GM18517 (cell line): ENCODE measurements around the gene COL21A1.
"Not testable (repeated sequence)": the region's sequence is repeated elsewhere in the genome, so short reads cannot be mapped to it uniquely, and the experiment has no call there.

Experiments
- ATAC-seq: cut with Tn5 transposase; IDR thresholded peaks from one replicate; pipeline ENCODE4 v1.9.1; 2021; ENCODE audit warnings: mild to moderate bottlenecking, moderate library complexity; ENCODE audit not compliant: unreplicated experiment

The COL21A1 gene

DNA sequence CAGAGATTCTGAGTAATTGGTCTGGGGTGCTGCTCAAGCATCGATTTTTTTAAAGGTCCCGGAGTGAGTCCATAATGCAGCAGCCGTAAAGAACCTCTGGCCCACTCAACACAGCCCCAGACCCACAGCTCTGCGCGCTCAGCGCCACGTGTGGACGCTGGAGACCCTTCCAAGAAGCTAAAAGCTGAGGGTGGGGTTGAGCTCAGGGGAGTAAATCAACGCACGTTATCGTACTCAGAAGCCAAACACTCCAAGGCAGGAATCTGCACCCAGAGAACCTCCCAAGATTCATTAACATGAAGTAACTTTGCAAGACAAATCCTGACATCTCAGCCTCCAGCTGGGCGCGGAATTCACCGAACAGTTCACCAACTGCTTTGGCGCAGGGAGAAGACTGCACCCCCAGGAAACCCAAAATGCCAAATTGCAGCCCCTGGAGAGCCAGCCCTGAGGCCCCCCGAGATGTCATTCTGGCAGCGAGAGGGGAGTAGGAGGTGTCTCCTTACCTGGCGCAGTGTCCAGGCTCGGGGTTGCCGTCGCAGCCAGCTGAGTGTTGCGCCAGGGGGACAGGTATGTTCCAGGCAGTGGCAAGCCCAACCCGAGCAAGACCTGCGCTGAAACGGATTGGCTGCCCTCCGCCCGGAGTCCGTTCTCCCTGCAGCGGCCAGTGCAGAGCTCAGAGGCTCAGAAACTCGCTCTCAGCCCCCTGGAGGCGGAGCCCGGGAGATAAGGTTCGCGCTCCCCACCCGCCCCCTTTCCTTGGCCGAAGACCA is at the start of gene COL21A1:
TSS of gene COL21A1 (minus strand) at position 700 of the 773 bp plus-strand sequence. CDS start 64,962 bp downstream, outside the sequence.
- no peak for ATAC-seq

DNA sequence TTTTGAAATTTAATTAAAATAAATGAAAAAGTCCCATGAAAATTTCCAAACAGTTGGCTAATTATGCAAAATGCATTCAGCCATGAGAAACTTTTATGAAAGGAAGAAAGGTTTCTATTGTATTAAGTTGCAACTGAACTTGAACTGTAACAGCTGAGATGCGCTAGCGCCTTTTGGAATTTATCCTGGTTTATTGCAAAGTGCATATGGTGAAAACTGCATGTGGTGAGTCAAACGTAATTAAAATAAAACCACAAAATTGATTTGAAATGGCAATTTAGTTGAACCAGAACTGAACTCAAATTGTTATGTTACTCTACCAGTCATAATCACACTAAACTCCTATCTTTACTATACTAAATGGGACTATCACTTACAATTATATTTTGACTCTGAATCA is 46.4 kb upstream of the COL21A1 start:
- no peak for ATAC-seq

DNA sequence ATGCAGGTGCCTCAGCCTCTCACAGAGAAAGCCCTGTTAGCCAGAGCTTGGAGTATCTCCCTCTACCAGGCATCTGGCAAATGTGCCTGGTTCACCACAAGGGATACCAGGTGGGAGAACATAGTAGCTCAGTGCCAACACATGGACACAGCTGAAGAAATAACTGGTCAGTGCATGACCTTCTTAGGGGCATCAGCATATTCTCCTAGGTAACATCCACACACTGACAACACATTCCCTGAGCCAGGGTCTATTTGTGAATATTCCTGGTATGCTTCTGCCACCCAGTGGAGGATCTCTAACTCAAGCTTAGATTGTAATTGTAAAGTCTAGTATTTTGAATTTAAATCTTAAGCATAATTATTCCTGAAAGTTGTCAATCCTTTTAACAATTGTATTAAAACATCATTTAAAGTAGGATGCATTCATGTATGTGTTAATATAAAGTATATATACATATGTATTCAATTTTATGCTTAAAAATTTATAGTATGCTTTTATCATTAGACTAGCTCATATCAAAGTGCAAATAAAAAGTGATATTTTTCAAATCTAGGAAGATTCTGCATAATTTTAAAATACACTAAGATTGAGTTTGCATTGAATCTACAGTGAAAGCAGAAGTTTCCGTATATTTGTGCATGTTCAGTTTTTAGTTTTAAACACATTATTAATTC is 45.3 kb upstream of the COL21A1 start:
- ATAC-seq: no peak

DNA sequence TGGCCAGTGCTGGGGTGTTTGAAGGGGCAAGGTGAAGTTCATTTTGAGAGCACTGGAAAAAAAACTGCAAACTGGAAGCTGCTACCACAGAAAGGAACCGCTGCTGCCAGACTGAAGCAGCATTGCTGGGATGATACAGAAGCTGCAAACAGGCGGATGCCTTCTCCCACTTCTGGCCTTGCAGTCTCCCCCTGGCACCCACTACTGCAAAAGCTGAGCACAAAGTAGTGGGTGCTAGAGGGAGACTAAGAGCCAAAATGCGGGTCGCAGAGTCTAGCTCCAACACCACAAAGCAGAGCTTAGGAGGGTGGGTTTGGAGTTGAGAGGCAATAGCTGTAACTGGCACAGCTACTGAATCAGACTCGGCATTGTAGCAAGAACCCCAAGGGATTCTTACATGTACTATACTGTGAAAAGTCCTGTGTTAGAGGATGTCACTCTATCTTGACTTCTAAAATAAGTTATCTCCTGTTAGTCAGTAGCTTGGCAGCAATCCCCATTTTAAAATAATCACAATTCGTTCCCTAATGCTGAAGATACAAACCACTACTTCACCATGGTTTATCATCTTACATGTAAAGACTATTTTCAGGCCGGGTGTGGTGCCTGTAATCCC is 44.0 kb upstream of the COL21A1 start:
- ATAC-seq: no peak

DNA sequence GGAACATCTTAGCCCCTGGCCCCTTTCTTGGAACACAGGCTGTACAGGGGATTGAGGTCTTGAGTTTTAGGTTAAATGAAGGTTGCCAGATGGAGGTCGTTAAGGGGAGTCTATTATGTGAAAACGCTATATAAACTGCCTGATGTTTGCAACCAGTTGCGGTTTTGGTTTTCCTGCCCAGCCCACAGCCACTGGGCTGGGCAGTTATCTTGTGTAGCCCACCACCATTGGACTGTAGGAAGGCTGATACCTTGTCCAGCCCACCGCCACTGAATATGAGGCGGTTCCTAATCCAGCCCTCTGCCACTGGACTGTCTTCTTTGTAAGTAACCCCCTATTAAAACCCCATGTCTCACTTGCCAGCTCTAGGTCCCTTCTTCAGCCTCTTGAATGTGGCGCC is 42.3 kb upstream of the COL21A1 start:
- no peak for ATAC-seq

DNA sequence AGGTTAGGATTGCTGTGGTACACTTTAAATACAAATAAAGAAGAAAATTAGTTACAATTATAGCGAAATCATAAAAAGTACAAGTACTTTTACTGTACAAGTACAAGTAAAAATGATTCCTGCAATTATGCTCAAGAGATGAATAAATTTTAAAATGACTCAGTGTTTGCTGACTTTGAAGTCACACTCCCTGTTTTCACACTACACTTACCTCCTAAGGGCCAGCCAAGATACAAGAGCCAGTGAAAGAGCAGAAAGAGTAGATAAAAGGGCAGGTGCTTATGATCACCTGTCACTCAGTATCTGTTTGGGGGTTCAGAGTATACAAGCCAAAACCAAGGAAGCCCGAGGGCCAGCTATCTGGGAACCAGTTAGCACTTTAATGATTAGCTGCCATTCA is 41.0 kb upstream of the COL21A1 start:
- no peak for ATAC-seq

DNA sequence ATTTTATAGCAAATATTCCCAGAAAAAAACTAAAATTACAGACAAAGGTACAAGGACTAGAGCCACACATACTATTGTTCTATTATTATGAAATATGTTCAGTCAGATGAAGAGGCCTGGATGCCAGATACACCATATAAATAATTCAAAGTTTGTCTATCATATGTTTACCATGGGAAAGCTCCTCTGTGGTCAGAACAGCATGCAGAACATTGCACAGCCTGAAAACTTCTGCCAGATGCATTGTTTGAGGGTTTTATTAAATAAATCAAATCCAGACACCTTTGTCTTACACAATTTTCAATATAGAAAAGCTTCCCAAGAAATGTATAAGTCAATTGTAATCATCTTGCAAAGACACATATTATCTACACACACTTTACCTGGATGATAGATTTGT is 35.0 kb upstream of the COL21A1 start:
- no peak for ATAC-seq

DNA sequence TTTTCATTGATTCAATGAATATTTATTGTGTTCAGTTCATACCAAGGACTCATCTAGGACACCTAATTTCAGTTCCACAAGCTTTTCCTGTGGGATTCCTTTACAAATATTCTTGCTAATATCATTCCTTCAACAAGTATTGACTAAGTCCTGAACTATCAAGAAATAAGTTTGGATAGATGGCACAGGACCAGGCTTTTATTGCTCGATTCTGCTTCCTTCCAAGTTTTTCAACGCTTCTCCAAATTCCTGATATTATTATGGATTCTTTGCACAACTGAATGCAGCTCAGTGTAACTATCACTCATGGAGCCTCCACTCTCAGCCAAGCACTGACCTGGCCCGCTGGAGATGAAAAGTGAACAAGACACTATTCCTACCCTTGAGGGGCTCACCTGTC is 32.7 kb upstream of the COL21A1 start:
- no peak for ATAC-seq

DNA sequence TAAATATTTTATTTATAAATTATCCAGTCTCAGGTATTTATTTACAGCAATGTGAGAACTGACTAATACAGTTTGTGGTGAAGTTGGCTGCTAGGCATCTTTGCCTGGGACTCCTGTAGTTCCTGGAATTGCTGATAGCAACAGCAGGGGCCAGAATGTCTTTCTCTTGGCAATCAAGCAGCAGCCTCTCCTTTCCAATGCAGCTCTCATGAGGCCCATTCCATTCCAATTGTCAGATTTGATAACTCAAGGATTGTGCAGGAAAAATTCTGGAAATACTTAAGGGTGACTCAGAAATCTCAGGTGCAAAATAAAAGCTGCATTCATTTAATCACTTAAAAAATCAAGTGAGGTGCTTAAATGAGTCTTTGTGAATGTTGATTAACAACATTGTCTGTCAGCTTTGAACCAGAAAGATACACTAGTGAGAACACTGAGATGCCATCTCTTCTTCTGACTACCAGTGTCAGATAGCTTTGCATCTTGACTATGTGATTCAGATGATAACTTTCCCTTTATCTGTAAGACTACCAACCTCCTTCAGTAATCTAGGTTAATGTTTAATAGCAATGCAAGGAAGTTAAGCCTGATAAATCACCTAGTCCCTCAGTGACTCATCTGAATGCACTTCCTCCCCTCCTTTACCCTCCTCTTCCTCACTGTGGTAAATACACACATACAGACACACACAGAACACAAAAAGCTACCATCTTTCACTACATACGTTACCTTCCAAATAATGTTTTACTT is 32.1 kb upstream of the COL21A1 start:
- no peak for ATAC-seq

DNA sequence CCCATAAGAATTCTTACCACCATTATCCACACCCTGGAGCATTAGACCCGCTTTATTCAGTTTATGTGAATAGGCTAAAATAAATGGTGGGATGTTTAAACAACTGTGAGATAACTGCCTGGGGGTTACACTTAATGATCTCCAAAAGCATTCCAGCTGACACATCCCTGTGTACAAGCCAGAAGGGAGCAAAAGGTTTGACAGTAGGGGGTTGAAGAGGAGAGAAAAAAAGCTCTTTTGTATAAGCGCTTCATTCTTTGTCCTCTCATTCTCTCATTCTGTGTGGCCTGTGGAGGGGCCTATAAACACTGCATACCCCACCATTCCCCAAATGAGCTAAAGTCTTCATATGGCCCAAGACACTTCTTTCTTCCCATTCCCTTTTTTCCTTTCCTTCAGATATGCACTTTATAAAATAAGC is 30.8 kb upstream of the COL21A1 start:
- no peak for ATAC-seq

DNA sequence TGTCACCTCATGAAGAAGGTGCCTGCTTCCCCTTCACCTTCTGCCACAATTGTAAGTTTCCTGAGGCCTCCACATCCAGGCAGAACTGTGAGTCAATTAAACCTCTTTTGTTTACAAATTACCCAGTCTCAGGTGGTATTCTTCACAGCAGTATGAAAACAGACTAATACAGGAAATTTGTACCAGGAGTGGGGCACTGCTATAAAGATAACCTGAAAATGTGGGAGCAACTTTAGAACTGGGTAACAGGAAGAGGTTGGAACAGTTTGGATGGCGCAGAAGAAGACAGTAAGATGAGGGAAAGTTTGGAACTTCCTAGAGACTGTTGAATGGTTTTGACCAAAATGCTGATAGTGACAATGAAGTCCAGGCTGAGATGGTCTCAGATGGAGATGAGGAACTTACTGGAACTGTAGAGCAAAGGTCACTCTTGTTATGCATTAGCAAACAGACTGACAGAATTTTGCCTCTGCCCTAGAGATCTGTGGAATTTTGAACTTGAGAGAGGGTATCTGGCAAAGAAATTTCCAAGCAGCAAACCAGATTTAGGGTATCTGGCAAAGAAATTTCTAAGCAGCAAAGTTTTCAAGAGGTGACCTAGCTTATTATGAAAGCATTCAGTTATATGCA is 23.5 kb upstream of the COL21A1 start:
- ATAC-seq: no peak

DNA sequence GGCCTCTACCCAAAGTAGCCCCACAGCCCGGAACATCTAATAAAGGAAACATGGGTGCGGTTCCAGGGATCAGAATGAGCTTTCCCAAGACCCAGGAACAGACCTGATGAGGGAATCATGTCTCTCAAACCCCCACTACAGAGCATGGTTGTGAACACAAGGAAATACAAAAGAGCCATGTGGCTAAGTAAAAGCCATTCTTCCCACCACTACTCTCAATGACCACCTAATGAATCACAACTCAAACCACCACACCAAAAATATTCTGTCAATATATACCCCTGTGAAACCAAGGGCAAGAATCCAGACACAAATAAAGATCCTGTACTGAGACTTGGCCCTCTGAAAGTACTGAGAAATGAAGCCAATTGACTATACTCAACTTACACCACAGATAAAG is 20.9 kb upstream of the COL21A1 start:
- ATAC-seq: no peak

DNA sequence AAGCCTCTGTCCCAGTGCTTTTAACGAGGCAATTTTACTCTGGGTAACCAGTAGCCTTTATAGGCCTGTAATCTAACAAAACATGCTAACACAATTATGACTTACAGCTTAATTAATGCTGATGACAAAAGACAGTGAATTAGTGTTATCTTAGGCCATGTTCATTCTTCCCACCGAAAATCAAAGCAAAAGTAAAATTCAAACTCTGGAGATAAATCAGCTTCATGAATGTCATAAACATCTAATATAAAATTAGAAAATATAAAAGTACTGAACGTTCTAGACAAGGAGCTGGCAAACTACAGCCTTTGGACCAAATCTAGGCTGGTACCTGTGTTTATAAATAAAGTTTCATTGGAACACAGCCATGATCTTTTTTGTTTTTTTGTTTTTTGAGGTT is 18.6 kb upstream of the COL21A1 start:
- ATAC-seq: no peak

DNA sequence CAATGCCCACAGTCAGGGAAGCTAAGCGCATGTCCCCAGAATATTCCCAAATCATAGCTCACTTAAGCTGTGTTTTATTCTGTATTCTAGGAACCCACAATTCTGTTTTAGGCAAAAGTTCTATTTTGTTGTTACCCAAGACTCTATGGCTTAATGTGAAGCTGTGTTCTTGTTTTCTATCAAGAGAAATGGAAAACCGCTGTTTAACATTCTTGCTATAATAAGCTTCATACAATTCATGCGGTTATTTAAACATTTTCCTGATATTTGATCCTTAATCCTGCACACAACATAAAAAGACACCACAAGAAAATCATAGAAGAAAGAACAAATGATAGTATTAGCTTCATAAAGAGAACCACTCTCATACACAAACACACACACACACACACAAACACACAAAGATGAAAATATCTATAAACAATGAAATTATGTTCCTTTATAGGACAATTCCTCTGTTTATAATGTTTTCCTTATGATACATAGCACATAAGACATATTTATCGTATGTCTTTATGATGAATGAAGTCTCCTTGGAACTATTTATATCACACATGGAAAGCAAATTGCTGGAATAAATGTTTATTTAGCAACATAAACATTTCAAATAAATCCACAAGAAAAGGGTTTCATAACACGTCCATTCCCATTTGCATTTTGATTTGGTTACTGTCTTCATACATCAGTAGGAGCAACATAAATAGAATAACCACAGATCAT is 16.4 kb upstream of the COL21A1 start:
- no peak for ATAC-seq

DNA sequence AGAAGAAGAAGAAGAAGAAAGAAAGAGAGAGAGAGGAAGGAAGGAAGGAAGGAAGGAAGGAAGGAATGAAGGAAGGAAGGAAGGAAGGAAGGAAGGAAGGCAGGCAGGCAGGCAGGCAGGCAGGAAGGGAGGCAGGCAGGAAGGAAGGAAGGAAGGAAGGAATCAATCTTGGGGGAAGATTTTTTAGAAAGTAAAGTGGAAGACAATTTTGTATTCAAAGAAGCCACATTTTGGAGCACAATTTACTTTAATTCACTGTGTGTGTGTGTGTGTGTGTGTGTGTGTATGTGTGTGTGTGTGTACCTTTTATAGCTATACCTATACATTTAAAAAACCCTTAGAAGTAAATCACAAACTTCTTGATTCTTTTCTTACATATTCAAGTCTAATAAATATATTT is 13.2 kb upstream of the COL21A1 start:
- ATAC-seq: not testable (repeated sequence)

DNA sequence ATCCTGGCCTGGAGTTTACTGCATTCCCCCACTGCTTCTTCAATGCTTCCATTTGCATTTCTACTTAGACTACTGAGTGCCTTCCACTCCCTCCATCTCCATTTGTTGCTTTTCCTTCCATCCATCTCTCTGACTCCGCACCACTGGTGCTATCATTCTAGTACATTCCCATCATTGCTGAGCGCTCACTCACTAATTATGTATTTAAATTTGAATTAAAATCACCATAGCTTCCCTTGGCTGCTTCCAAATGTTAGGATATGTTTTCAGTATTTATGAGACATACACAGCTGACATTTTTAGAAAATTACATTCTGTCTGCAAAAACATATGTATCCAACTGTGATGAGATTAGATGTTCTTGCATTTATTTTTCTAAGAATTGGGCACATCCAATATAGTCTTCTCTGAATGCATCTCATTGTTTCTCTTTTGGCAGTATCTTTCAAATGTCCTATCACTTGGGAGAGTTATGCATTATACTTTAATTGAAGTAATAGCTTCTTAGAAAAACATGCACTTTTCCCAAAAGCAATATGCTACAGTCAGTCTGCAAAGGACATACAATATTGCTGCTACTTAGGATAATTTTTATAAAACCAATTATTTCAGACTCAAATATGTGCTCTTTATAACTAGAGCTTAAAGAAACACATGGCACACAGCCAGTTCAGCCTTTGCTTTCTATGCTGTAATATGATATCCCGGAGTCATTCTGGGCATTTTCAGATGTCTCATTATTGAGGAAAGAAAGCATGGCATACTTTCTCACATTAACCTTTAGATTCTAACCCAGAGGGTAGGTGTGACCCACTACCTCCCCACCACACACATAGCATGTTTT is 12.1 kb upstream of the COL21A1 start:
- no peak for ATAC-seq

DNA sequence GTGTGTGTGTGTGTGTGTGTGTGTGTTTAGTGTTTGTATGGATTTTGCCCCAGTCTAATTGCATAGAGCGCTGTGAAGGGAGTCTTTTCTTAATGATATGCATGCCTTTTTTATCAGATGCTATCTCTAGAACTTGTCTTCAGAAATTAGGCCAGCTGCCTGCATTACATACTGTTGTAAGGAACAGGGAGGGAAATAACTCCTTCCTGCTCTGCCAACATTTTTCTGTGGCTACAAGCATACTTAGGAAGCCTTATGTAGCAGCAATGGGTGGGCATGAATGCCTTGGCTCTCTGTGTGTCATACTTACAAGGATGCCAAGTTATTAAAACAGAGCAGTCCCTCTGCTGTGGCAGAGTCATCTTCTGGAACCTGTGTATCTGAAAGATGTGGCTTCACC is 8.0 kb upstream of the COL21A1 start:
- no peak for ATAC-seq

DNA sequence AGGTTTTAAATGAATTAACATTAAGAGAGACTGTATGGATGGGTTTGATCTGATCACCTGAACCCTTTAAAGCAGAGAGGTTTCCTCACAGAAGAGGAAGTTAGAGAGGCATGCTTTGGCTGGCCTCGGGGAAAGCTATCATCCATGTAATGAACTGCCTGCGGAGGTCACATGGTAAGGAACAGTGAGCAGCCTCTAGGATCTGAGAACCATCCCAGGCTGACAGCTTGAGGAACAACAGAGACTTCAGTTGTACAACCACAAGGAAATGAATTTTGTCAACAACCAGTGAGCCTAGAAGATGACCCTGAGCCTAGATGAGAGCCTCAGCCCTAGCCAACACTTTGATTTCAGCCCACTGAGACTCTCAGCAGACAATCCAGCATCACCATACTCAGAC is 2.9 kb upstream of the COL21A1 start:
- no peak for ATAC-seq

DNA sequence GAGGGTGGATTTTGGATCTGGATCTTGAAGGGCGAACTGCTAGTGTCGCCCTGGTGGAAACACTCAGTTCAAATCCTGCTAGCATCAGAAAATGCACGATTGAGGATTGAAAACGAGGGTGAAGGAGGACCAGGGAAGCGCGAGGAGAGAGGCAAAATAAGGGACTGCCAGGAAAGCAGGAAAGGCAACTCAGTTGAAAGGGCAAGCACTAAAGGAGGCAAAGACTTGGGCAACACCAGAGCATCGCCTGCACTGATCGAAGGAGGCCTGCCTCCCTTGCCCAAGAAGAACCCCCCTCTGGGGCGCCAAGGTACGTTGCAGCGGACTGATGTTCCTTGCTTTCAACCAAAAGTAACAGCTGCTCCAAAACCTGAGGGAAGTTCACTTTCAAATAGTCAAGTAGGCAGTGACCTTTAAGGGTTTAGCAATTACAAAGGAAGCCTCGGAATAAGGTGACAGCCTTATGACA is 308 bp upstream of the COL21A1 start:
- no peak for ATAC-seq
